ENCODE data around the gene ADAM12. TPM values are rescaled to one million over a fixed set of nuclear protein-coding genes. Genes with fewer than 3 reads are reported as not detected.
"Not testable (repeated sequence)": the region's sequence is repeated elsewhere in the genome, so short reads cannot be mapped to it uniquely, and the experiment has no call there.

ADAM12 gene
- total and polyA plus RNA-seq, 2 experiments from 2014 or later = 0.13 to 0.87 TPM

- TF ChIP-seq ZNF462 (CRISPR knock-in tag; IDR thresholded peaks at IDR 0.05) = no peak
- TF ChIP-seq STAT1 (IDR thresholded peaks at IDR 0.05; ENCODE audit: unreplicated experiment) = no peak
- no peak for TF ChIP-seq POLR2AphosphoS5 (IDR thresholded peaks at IDR 0.05; ENCODE audit: low read depth)
- no peak for TF ChIP-seq EZH2phosphoT487 (IDR thresholded peaks at IDR 0.05; ENCODE audit: unreplicated experiment)
- TF ChIP-seq NANOG (IDR thresholded peaks at IDR 0.05; ENCODE audit: borderline replicate concordance) = no peak
- no peak for TF ChIP-seq EZH2 (IDR thresholded peaks at IDR 0.05; ENCODE audit: low read depth, unreplicated experiment)
- TF ChIP-seq CREB1 (CRISPR knock-in tag; IDR thresholded peaks at IDR 0.05; ENCODE audit: low read depth) = no peak
- no peak for TF ChIP-seq ETS1 (IDR thresholded peaks at IDR 0.05)
- TF ChIP-seq ZNF114 (CRISPR knock-in tag; IDR thresholded peaks at IDR 0.05) = no peak
Measured at GRCh38 chr10:126380352-126381076, 7.8 kb downstream of the ADAM12 start (continued).

- Mint-ChIP-seq H3K9me3 (peaks cover 22% of the 10 kb centered on the region), H3K36me3 (ENCODE audit: low read depth) (peaks cover 22% of the 10 kb centered on the region)
- not testable (repeated sequence) for H3K27me3 Mint-ChIP-seq (ENCODE audit: insufficient read depth, low read depth, poor library complexity); H3K4me1 ChIP-seq (ENCODE audit: insufficient read depth); H3K79me2 ChIP-seq (replicated peaks; ENCODE audit: insufficient read depth); H3K27me3 ChIP-seq (ENCODE audit: insufficient read depth); H3K9me2 ChIP-seq (ENCODE audit: insufficient read depth); H3K4me2 ChIP-seq; ATAC-seq; H3F3A ChIP-seq (replicated peaks; ENCODE audit: low read depth); H3K4me3 ChIP-seq; H4K20me1 ChIP-seq (replicated peaks; ENCODE audit: insufficient read depth); H3K27ac ChIP-seq (ENCODE audit: low read depth); H3K27ac Mint-ChIP-seq; H3K4me3 Mint-ChIP-seq; H3K4me1 Mint-ChIP-seq; H2AFZ ChIP-seq; DNase-seq (ENCODE audit: low spot score); H3K36me3 ChIP-seq (ENCODE audit: insufficient read depth)
Measured at GRCh38 chr10:126379166-126379565, 9.1 kb downstream of the ADAM12 start.
